WI38 (cell line): Measurements from ENCODE around the gene FNIP1.
A peak's percentile ranks its signal among the peaks of the same experiment; 100 is the strongest.

Experiments
- H3K4me3 ChIP-seq: 2 replicates; pipeline ENCODE4 v1.5.1; 2011; ENCODE audit warnings: low read depth, mild to moderate bottlenecking, control low read depth, low read length
- CTCF ChIP-seq: IDR thresholded peaks from 2 replicates; pipeline ENCODE4 v1.5.1; 2012; ENCODE audit warnings: low read depth, mild to moderate bottlenecking, control low read depth, low read length

FNIP1 gene

GRCh38 chr5:131635684-131636572 is 160.9 kb downstream of the FNIP1 start:
- TF ChIP-seq CTCF = no peak
- peak overlapping the region; percentile 94 for H3K4me3 ChIP-seq

GRCh38 chr5:131634996-131635683 is 161.7 kb downstream of the FNIP1 start, which contains the start of gene RAPGEF6:
TSS of gene RAPGEF6 (minus strand) at chr5:131635229. CDS start at chr5:131635030, 199 bp downstream.
- TF ChIP-seq CTCF = no peak
- H3K4me3 ChIP-seq = peak within 1 kb of the TSS; percentile 94

- no peak for TF ChIP-seq CTCF
- H3K4me3 ChIP-seq = peak overlapping the region; percentile 94
Observed at GRCh38 chr5:131634666-131634995, 162.2 kb downstream of the FNIP1 start.

GRCh38 chr5:131634238-131634637 is 162.6 kb downstream of the FNIP1 start:
- no peak for TF ChIP-seq CTCF
- peak overlapping the region; percentile 94 for H3K4me3 ChIP-seq

GRCh38 chr5:131633830-131634229 is 163.0 kb downstream of the FNIP1 start:
- peak overlapping the region; percentile 94 for H3K4me3 ChIP-seq

GRCh38 chr5:131630963-131631350 is 165.9 kb downstream of the FNIP1 start:
- H3K4me3 ChIP-seq = no peak overlapping the region
- TF ChIP-seq CTCF = no peak

More at GRCh38 chr5:131633830-131634229, 163.0 kb downstream of the FNIP1 start:
- no peak for TF ChIP-seq CTCF
